ENCODE results near the gene PSMC2.
"Not testable (repeated sequence)": the region's sequence is repeated elsewhere in the genome, so short reads cannot be mapped to it uniquely, and the experiment has no call there.

PSMC2 gene

GRCh38 chr7:103379270-103379975 is 32.0 kb downstream of the PSMC2 start:
- DNase-seq, result no peak

GRCh38 chr7:103380395-103381191 is 33.1 kb downstream of the PSMC2 start:
- DNase-seq, result no peak

GRCh38 chr7:103381280-103382031 is 34.0 kb downstream of the PSMC2 start:
- no peak for DNase-seq

GRCh38 chr7:103382032-103382402 is 34.6 kb downstream of the PSMC2 start:
- DNase-seq, result no peak

- DNase-seq, result no peak
Observed at GRCh38 chr7:103387242-103387641, 39.8 kb downstream of the PSMC2 start.

- DNase-seq, result no peak
Observed at GRCh38 chr7:103388469-103389140, 41.2 kb downstream of the PSMC2 start.

GRCh38 chr7:103389263-103389662 is 41.8 kb downstream of the PSMC2 start:
- DNase-seq, result no peak

- DNase-seq, result no peak
Observed at GRCh38 chr7:103391150-103391549, 43.7 kb downstream of the PSMC2 start.

GRCh38 chr7:103391976-103392375 is 44.5 kb downstream of the PSMC2 start:
- DNase-seq, result no peak

GRCh38 chr7:103394566-103394965 is 47.1 kb downstream of the PSMC2 start:
- DNase-seq, result no peak

- DNase-seq, result no peak
Observed at GRCh38 chr7:103395071-103395470, 47.6 kb downstream of the PSMC2 start.

- DNase-seq, result no peak
Observed at GRCh38 chr7:103396471-103396870, 49.0 kb downstream of the PSMC2 start.

GRCh38 chr7:103398483-103399127 is 51.2 kb downstream of the PSMC2 start:
- DNase-seq, result no peak

- DNase-seq, result not testable (repeated sequence)
Observed at GRCh38 chr7:103399687-103400086, 52.2 kb downstream of the PSMC2 start.

- not testable (repeated sequence) for DNase-seq
Observed at GRCh38 chr7:103405789-103406613, 58.6 kb downstream of the PSMC2 start.

GRCh38 chr7:103412151-103412550 is 64.7 kb downstream of the PSMC2 start:
- no peak for DNase-seq

GRCh38 chr7:103413407-103413806 is 66.0 kb downstream of the PSMC2 start:
- DNase-seq, result no peak

GRCh38 chr7:103418241-103418640 is 70.8 kb downstream of the PSMC2 start:
- DNase-seq, result no peak

Measured in kidney glomerular epithelial cell (primary cell).